Stomach (tissue), 4 donors: ENCODE measurements around the gene ACIN1.
"Not testable (repeated sequence)": the region's sequence is repeated elsewhere in the genome, so short reads cannot be mapped to it uniquely, and the experiment has no call there.

Source experiments
- POLR2A ChIP-seq, 4 donors: fragments of 450-650 bp; IDR thresholded peaks; one replicate each; pipeline ENCODE4 v1.6.1; 2016; ENCODE audit warnings: antibody characterized with exemption in 4 of 4, control low read depth in 2 of 4, mild to moderate bottlenecking in 1 of 4, moderate library complexity in 1 of 4
- TF ChIP-seq, protein P1 (sequence below), 7 experiments: fragments of 450-650 bp in 4 of 7; fragments of 200-600 bp in 3 of 7; sonication (generic) in 3 of 7; IDR thresholded peaks; one replicate each; pipeline ENCODE4 v1.5.1; 2016 to 2019; ENCODE audit warnings: antibody characterized with exemption in 7 of 7, control low read depth in 2 of 7, mild to moderate bottlenecking in 1 of 7

DNA sequence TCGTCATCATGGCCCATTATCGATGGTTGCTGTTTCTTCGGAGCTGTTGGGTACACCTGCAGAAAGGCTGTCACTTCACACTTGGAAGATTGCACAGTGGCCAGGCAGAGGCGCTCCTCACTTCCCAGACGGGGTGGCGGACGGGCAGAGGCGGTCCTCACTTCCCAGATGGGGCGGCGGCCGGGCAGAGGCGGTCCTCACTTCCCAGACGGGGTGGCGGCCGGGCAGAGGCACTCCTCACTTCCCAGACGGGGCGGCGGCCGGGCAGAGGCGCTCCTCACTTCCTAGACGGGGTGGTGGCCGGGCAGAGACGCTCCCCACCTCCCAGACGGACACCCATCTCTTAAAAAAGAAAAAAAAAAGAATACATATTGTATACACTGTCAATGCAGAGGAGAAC, 13.2 kb upstream of the ACIN1 start:
- TF ChIP-seq, protein P1, sequence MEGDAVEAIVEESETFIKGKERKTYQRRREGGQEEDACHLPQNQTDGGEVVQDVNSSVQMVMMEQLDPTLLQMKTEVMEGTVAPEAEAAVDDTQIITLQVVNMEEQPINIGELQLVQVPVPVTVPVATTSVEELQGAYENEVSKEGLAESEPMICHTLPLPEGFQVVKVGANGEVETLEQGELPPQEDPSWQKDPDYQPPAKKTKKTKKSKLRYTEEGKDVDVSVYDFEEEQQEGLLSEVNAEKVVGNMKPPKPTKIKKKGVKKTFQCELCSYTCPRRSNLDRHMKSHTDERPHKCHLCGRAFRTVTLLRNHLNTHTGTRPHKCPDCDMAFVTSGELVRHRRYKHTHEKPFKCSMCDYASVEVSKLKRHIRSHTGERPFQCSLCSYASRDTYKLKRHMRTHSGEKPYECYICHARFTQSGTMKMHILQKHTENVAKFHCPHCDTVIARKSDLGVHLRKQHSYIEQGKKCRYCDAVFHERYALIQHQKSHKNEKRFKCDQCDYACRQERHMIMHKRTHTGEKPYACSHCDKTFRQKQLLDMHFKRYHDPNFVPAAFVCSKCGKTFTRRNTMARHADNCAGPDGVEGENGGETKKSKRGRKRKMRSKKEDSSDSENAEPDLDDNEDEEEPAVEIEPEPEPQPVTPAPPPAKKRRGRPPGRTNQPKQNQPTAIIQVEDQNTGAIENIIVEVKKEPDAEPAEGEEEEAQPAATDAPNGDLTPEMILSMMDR (IDR thresholded peaks at IDR 0.05) = not testable (repeated sequence)
- not testable (repeated sequence) for TF ChIP-seq POLR2A (IDR thresholded peaks at IDR 0.05)
